ENCODE data around the gene FUT8.
A peak's percentile ranks its signal among the peaks of the same experiment; 100 is the strongest.
"Not testable (repeated sequence)": the region's sequence is repeated elsewhere in the genome, so short reads cannot be mapped to it uniquely, and the experiment has no call there.

Gene FUT8

DNA sequence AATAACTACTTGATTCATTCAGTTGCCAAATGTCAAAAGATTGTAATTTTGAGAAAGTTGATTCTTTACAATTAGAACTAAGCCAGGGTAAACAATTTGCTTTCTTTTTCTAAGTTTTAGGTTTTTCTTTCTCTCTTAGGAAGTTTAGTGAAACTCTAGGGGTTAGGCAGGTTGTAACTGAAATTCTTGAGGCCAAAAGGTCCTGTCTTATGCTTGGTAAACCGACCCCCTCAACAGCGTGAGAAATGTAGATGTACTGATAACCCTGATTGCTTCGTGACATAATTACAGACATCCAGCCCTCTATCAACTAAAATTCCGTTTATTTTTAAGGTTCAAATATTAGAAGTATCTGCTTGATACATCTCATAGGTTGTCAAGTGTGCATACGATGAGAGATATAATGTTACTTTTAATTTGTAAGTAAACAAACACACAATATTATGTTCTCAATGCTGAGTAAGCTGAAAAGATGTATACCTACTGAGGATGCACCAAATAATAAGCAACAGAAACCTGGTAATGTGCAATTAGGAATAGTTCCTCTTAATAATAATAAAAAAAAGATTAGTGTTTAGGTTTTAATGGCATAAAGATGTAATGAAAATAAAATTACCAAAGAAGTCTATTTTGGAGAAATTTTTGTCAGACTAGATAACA lies 7.2 kb downstream of the FUT8 start:
- DNase-seq, result no peak

DNA sequence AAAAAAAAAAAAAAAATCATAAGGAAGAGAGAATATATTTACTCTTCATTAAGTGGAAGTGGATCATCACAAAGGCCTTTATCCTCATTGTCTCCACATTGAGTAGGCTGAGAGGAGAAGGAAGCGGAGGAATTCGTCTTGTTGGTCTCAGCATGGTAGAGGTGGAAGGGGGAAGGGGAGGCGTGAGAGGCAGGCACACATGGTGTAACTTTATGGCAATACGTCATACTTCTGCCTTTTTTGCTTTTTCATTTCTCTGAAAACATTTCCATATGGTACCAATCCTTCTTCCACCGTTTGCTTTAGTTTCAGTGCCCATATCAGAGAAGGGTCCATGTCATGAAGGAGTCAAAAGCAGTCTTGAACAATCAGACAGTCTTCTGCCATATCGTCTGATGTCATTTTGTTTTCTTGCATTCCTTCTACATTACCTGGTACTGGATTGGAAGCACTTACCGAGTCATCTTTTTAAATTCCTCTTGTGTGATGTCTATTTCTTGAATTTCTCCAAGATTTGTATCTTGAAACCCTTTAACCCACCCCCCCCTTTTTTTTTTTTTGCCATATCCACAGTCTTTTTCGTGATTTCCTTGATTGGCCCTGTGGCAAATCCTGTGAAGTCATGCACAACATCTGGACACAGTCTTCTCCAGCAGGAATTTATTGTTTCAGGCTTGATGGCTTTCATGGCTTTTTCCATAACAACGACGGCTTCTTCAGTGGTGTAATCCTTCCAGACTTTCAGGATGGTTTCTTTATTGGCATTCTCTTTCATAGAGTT lies 8.9 kb downstream of the FUT8 start:
- no peak for DNase-seq

DNA sequence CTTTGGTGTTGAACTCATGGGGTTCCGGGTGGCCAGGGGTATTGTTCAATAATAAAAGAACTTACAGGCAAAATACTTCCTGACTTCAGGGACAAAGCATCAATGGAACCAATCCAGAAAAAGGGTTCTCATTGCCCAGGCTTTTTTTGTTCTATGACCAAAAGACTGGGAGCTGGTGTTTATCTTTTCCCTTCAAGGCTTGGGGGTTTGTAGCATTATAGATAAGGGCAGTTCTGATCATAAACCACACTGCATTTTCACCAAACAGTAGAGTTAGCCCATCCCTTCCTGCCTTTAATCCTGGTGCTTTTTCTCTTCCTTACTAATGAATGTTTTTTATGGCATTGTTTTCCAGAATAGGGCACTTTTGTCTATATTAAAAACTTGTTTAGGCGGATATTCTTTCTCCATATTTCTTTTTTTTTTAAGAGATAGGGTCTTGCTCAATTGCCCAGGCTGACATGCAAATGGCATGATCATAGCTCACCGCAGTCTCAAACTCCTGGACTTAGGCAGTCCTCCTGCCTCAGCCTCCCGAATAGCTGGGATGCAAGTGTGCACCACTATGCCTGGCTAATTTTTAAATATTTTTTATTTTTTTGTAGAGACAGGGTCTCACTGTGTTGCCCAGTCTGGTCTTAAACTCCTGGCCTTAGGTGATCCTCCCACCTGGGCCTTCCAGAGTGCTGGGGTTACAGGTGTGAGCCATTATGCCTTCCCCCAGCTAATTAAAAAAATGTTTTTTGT lies 9.7 kb downstream of the FUT8 start:
- DNase-seq, result no peak

DNA sequence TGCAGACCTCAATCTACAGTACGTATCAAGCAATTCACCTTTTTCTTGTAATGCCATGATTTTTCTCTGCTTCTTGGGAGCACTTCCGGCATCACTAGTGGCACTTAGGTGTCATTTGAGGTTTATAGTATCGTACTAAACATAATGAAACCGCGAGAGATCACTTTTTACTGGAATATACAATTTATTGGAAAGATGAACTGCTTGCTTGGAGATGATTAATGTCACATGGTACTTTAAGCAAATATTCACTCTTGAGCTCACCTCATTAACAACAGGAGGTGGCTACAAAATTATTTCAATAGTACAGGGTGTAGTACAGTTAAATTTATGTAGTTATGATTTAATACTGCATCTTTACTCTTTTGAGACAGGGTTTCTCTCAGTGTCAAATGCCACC lies 11.5 kb downstream of the FUT8 start:
- DNase-seq, result peak; percentile 88 to 92

DNA sequence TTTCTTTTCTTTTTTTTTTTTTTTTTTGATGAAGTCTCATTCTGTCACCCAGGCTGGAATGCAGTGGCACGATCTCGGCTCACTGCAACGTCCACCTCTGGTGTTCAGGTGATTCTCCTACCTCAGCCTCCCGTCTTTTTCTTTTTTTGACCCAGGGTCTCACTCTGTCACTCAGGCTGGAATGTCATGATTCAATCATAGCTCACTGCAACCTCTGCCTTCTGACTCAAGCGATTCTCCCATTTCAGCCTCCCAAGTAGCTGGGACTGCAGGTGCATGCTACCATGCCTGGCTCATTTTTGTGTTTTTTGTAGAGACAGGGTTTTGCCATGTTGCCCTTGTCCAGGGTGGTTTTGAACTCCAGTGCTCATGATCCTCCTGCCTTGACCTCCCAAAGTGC lies 12.0 kb downstream of the FUT8 start:
- DNase-seq, result no peak

DNA sequence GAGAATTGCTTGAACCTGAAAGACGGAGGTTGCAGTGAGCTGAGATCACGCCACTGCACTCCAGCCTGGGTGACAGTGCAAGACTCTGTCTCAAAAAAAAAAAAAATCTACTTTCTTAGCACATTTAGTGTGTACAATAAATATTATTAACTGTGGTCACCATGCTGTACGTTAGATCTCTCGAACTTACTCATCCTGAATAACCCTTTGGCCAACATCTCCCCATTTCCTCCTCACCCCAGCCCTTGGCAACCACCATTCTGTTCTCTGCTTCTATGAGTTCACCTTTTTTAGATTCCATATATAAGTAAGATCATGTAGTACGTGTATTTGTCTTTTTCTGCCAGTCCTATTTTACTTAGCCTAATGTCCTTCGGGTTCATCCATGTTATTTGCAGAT lies 13.4 kb downstream of the FUT8 start:
- DNase-seq, result no peak

DNA sequence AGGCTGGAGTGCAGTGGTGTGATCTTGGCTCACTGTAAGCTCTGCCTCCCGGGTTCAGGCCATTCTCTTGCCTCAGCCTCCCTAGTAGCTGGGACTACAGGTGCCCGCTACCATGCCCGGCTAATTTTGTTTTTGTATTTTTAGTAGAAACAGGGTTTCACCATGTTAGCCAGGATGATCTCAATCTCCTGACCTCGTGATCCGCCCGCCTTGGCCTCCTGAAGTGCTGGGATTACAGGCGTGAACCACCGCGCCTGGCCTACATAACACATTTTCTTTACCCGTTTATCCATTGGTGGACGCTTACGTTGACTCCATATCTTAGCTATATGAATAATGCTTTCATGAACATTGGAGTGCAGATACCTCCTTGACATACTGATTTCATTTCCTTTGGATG lies 14.4 kb downstream of the FUT8 start:
- DNase-seq, result not testable (repeated sequence)

DNA sequence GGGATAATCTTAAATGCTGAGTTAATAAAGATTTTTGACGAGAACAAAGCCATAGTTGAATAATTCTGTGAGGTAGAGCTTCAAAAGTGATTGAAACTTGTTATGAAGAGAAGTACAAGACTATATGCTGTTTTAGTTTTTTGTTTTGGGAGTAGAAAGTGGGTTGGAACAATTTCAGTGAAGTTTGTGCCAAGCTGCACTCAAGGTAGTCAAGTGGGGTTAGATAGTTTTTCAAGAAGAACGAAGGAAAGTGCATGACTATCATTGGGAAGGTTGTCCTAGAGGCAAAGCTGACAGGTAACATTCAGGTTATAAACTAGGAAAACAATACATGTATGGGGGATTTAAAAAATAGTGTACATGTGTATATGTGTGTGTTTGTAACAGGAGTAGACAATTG lies 16.2 kb downstream of the FUT8 start:
- DNase-seq, result no peak

DNA sequence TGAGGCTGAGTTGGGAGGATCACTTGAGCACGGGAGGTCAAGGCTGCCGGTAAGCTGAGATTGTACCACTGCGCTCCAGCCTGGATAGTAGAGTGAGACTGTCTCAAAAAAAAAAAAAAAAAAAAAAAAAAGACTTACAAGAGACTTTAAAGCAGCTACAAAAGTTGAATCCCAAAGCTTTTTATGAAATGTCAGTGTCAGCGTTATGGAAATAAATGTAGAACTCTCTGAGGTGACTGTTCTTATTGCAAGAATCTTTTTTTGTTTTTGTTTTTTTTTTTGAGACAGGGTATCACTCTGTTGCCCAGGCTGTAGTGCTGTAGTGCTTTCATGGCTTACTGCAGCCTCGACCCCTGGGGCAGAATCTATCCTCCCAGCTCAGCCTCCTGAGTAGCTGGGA lies 17.2 kb downstream of the FUT8 start:
- DNase-seq, result no peak

DNA sequence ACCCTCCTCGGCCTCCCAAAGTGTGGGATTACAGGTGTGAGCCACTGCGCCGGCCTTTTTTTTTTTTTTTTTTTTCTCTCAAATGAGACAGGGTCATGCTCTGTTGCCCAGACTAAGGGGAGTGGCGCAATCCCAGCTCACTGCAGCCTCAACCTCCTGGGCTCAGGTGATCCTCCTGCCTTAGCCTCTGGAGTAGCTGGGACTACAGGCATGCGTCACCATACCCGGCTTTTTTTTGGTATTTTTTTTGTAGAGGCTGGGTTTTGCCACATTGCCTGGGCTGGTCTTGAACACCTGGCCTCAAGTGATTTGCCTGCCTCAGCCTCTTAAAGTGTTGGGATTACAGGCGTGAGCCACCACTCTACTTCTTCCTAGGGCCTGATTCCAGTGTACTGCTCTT lies 18.7 kb downstream of the FUT8 start:
- no peak for DNase-seq

DNA sequence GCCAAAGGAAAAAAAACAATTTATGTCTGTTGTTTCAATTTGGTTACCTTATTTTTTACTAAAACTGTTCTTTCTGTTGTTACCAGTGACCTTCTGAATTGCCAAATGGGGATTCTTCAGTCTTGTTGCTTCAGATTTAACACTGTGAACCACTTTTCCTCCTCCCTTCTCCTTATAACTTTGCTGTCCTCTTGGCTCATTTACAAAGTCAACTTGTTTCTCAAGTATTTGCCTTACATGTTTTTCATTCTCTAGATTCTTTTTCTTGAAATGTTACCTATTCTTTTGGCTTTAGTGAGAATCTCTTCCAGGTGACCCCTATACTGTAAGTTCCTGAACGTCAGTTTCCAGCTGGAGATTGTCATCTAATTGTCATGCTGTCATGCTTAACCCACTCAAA lies 19.4 kb downstream of the FUT8 start:
- DNase-seq, result no peak

DNA sequence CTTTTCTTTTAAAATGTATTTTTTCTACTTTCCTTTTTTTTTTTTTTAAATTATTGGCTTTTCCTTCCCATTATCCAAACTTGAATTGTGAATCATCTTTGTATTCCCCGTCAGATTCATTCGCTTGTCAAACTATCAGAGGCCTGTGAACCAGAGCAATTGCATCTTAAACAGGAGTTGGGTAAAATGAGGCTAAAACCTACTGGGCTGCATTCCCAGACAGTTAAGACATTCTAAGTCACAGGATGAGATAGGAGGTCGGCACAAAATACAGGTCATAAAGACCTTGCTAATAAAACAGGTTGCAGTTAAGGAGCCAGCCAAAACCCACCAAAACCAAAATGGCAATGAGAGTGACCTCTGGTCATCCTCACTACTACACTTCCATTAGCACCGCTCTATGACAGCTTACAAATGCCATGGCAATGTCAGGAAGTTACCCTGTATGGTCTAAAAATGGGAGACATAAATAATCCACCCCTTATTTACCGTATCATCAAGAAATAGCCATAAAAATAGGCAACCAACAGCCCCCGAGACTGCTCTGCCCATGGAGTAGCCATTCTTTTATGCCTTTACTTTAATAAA lies 19.9 kb downstream of the FUT8 start:
- DNase-seq, result no peak

DNA sequence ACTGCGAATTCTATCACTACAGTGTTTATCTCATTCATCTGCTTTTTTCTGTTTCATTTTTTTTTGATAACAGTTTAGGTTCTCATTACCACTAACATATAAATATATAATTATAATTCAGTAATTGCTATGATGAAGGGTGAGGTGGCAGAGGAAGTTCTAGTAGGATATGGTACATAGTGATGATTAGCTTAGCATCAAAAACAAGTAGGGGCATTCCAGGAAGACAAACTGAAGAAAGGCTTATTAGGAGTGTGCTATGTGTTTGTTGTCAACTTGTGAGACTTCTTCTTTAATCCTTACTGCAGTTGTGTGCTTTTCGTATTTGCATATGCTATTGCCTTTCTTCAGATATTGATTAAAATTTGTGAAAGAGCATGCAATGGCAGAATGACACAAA lies 20.6 kb downstream of the FUT8 start:
- no peak for DNase-seq

DNA sequence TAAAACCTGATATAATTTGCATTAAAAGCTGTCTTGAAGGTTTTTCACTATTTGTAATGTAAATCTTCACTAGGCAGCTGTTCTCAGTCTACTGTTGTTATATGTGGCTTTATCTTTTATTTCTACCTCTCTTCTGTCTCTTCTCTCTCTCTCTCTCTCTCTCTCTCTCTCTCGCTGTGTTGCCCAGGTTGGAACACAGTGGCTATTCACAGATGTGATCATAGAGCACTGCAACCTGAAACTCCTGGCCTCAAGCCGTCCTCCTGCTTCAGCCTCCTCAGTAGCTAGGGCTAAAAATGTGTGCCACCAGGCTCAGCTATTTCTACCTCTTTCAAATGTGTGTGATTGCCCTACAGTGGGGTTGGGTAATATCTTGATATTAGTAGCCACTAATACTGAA lies 21.1 kb downstream of the FUT8 start:
- no peak for DNase-seq

DNA sequence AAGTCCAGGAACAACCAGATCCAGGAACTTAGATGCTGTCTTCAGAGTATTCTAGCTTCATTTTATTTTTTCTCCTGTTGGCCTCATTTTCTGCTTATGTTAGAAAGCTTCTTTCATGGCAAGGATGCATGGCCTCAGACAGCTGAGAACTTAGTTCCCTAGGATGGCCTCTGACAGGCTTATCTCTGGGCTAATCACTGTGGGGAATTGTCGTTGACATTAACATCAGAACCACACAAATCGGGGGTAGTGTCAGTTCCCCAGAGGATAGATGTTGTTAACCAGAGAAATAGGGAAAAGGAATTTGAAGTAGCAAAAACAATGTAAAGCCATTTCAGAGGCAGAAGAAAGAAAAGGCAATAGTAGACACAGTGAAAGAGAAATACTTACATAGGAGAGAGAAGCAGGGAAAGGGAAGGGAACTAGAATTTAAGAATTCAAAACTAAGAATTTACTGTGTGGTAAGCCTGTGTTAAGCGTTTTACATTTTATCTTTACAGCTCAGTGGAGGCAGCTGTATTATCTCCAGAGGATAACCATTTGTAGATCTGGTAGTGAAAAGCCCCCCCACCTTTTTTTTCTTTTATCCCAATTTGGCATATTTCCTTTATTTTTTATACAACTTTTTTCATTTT lies 21.8 kb downstream of the FUT8 start:
- no peak for DNase-seq

DNA sequence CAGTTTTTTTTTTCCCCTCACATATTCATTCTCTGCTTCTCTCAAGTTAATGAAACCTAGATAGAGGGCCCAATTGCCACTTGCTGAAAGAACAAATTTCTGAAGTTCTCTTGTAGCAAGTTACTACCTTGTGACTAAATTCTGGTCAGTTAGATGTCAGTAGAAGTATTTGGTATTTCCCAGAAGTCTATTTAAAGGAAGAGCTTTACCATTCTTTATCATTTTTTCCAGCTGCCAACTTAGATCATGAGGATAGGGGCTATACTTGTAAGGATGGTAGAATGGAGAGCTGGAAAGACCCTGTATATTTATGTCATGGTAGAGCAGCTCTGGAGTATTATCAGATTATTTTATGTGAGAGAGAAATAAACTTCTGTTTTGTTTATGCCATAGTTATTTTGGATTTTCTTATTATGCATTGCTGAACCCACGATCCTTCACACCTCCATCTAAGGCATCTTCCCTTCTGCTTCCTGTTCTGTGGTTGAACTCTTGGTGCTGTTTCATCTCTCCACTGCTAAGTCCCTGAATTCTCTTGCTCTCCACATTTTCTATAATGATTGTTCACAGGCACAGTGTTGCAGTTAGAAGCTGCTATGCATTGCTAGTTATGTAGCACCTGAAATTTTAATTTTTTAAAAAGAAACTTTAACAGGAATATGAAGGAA lies 25.9 kb downstream of the FUT8 start:
- no peak for DNase-seq

DNA sequence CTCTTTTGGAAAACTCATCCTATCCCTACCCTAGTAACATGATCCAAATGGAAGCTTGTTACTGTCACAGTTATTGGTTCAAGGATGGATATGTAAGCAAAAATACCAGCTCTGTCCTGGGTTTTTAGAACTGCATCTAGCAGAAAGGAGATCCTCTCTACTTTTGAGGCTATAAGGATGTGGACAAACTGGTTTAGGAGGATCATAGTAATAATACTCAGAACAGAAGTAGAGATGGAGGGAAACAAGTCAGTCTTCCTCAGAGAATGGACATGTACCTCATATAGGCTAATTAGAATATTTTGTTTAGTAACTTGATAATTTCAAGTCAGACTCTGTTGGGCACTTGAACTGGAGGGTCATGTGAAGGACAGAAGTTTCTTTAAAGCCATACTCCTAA lies 26.6 kb downstream of the FUT8 start:
- DNase-seq, result no peak

DNA sequence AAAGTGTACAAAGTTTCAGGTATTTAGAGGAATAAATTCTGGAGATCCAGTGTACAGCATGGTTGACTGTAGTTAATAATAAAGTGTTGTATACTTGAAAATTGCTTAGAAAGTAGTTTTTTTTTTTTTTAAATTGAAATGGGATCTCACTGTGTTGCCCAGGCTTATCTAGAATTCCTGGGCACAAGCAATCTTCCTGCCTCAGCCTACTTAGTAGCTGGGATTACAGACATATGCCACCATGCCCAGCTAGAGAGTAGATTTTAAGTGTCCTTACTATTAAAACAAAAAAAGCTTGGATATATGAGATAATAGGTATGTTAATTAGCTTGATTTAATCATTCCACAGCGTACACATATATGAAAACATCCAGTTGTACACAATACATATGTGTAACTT lies 27.7 kb downstream of the FUT8 start:
- no peak for DNase-seq

DNA sequence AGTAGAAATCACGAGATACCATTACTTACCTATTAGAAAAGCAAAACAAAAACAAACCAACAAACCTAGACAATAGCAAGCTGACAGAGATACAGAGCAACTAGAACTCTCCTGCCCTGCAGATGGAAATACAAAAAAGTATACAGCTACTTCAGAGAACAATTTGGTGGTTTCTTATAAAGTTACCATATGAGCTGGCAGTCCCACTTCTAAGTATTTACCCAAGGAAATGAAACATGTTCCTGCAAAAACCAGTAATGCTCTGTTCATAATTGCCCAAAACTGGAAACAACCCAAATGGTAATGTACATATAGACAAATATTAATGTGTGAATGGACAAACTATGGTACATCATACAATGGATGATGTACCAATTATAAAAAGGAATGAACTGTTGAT lies 31.7 kb downstream of the FUT8 start:
- DNase-seq, result no peak

DNA sequence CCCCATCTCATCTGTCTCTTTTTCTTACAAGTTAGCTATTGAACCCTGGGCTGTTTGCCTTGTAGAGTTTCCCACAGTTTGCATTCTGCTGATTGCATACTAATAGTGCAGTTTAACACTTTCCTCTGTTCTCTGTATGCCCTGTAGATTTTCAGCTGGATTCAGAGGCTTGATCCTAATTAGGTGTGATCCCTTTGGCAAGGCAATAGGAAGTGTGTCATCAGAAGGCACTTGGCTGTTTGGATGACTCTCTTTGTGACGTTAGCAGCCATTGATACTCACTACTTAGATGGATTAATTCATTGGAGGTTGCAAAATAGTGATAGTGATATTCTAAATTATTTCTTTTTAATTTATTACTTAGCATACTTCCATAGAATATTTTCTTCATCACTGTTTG lies 33.6 kb downstream of the FUT8 start:
- no peak for DNase-seq

DNA sequence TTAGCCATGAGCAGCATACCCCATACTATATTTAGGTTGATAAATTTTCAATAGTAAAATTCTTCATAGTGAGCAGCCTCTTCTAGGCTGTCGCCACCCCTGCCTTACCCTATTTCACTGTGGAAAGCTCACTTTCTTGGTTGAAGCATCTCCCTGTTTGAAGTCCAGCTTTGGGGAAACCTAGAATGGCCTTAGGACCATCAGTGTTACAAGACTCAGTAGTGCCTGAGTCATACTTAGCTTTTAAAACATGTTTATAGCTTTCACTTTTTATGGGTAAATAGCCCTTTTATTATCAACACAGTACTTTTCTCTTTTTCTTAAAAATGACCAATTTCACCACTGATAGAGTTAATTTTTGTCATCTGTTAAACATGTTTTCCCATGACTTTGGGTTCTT lies 37.1 kb downstream of the FUT8 start:
- DNase-seq, result no peak

DNA sequence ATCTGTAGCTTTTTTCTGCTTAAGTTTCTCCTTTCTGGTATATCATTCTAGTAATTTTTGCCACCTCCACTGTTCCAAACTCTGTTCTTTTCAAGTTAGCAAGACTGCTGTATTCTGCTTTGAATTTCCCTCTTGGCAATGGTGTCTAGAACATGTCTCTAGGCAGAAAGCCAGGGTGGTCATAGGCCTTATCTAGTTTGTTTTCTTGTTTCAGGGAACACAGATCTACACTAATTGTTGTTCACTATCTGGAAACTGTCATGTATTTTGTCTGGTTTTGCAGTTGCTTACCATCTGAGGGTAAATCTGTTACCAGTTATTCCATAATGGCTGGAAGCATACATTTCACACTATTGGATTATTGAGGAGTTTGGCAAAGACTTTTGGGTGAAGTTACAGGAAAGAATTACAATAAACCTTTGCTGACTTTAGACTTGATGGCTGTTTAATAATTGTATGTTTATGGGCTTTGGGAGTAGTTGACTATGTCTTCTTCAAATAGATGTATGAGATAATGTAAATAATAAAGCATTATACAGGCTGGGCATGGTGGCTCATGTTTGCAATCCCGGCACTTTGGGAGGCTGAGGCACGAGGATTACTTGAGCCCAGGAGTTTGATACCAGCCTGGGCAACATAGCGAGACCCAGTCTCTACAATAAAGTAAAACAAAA lies 41.4 kb downstream of the FUT8 start:
- no peak for DNase-seq

Data from NCI-H187 (cell line).